ENCODE measurements around the gene SORCS1.

The SORCS1 gene

GRCh38 chr10:106874604-106874889 is 290.0 kb downstream of the SORCS1 start:
- Mint-ChIP-seq H3K27me3 (peaks cover 4% of the 10 kb centered on the region), H3K27ac (no peak overlapping the region), H3K9me3 (no peaks in the 10 kb centered on the region), H3K4me3 (no peak overlapping the region), H3K4me1 (ENCODE audit: low read depth) (no peaks in the 10 kb centered on the region), H3K36me3 (ENCODE audit: low read depth) (no peaks in the 10 kb centered on the region)
- intact Hi-C loops (cut with micrococcal nuclease): no loop called here

- Mint-ChIP-seq H3K4me1 (ENCODE audit: low read depth) (no peaks in the 10 kb centered on the region), H3K4me3 (no peak overlapping the region), H3K36me3 (ENCODE audit: low read depth) (no peaks in the 10 kb centered on the region), H3K27me3 (peaks cover 4% of the 10 kb centered on the region), H3K27ac (no peak overlapping the region), H3K9me3 (no peaks in the 10 kb centered on the region)
- intact Hi-C loops (cut with micrococcal nuclease): no loop called here
Measured at GRCh38 chr10:106873770-106874603, 290.5 kb downstream of the SORCS1 start.

- Mint-ChIP-seq H3K4me3 (no peak overlapping the region), H3K4me1 (ENCODE audit: low read depth) (peaks cover 5% of the 10 kb centered on the region), H3K27ac (no peak overlapping the region), H3K27me3 (peaks cover 6% of the 10 kb centered on the region), H3K9me3 (no peaks in the 10 kb centered on the region), H3K36me3 (ENCODE audit: low read depth) (no peaks in the 10 kb centered on the region)
- intact Hi-C loops (cut with micrococcal nuclease): no loop called here
Measured at GRCh38 chr10:106872176-106872575, 292.3 kb downstream of the SORCS1 start.

GRCh38 chr10:106866244-106866845 is 298.2 kb downstream of the SORCS1 start:
- H3K27me3 Mint-ChIP-seq: peaks cover 4% of the 10 kb centered on the region
- H3K9me3 Mint-ChIP-seq: no peaks in the 10 kb centered on the region
- H3K4me1 Mint-ChIP-seq (ENCODE audit: low read depth): peaks cover 13% of the 10 kb centered on the region
- no peak overlapping the region for H3K4me3 Mint-ChIP-seq
- intact Hi-C loops (cut with micrococcal nuclease): no loop called here
- H3K36me3 Mint-ChIP-seq (ENCODE audit: low read depth): no peaks in the 10 kb centered on the region
- H3K27ac Mint-ChIP-seq: no peak overlapping the region

- Mint-ChIP-seq H3K36me3 (ENCODE audit: low read depth) (no peaks in the 10 kb centered on the region), H3K9me3 (no peaks in the 10 kb centered on the region), H3K4me3 (no peak overlapping the region), H3K27ac (no peak overlapping the region), H3K4me1 (ENCODE audit: low read depth) (peaks cover 13% of the 10 kb centered on the region), H3K27me3 (peaks cover 2% of the 10 kb centered on the region)
- intact Hi-C loops (cut with micrococcal nuclease): loop anchor here (5.0 kb wide), 1 partner anchor 148 kb away; no protein-coding TSS in a partner anchor
Measured at GRCh38 chr10:106864031-106864430, 300.5 kb downstream of the SORCS1 start.

GRCh38 chr10:106863549-106863948 is 301.0 kb downstream of the SORCS1 start:
- Mint-ChIP-seq H3K27me3 (peaks cover 4% of the 10 kb centered on the region), H3K4me3 (no peak overlapping the region), H3K4me1 (ENCODE audit: low read depth) (peaks cover 13% of the 10 kb centered on the region), H3K36me3 (ENCODE audit: low read depth) (no peaks in the 10 kb centered on the region), H3K9me3 (no peaks in the 10 kb centered on the region), H3K27ac (no peak overlapping the region)
- intact Hi-C loops (cut with micrococcal nuclease): loop anchor here (5.0 kb wide), 1 partner anchor 149 kb away; no protein-coding TSS in a partner anchor

- Mint-ChIP-seq H3K36me3 (ENCODE audit: low read depth) (no peaks in the 10 kb centered on the region), H3K9me3 (peaks cover 8% of the 10 kb centered on the region), H3K27me3 (peaks cover 4% of the 10 kb centered on the region), H3K4me1 (ENCODE audit: low read depth) (peaks cover 6% of the 10 kb centered on the region), H3K27ac (no peak overlapping the region), H3K4me3 (no peak overlapping the region)
- intact Hi-C loops (cut with micrococcal nuclease): loop anchor here (5.0 kb wide), 1 partner anchor 152 kb away; no protein-coding TSS in a partner anchor
Measured at GRCh38 chr10:106859892-106860652, 304.4 kb downstream of the SORCS1 start.

GRCh38 chr10:106857728-106858127 is 306.8 kb downstream of the SORCS1 start:
- H3K27ac Mint-ChIP-seq: no peak overlapping the region
- intact Hi-C loops (cut with micrococcal nuclease): no loop called here
- H3K36me3 Mint-ChIP-seq (ENCODE audit: low read depth): no peaks in the 10 kb centered on the region
- H3K4me1 Mint-ChIP-seq (ENCODE audit: low read depth): peaks cover 6% of the 10 kb centered on the region
- peaks cover 5% of the 10 kb centered on the region for H3K27me3 Mint-ChIP-seq
- peaks cover 27% of the 10 kb centered on the region for H3K9me3 Mint-ChIP-seq
- no peak overlapping the region for H3K4me3 Mint-ChIP-seq

- Mint-ChIP-seq H3K4me1 (ENCODE audit: low read depth) (peaks cover 6% of the 10 kb centered on the region), H3K36me3 (ENCODE audit: low read depth) (no peaks in the 10 kb centered on the region), H3K27ac (peak overlapping the region; percentile 13), H3K27me3 (peaks cover 5% of the 10 kb centered on the region), H3K9me3 (peaks cover 27% of the 10 kb centered on the region), H3K4me3 (no peak overlapping the region)
- intact Hi-C loops (cut with micrococcal nuclease): no loop called here
Measured at GRCh38 chr10:106857213-106857612, 307.3 kb downstream of the SORCS1 start.

GRCh38 chr10:106836933-106837663 is 327.4 kb downstream of the SORCS1 start:
- Mint-ChIP-seq H3K27ac (peak overlapping the region; percentile 87), H3K27me3 (no peaks in the 10 kb centered on the region), H3K36me3 (ENCODE audit: low read depth) (no peaks in the 10 kb centered on the region), H3K4me1 (ENCODE audit: low read depth) (peaks cover 45% of the 10 kb centered on the region), H3K4me3 (peak overlapping the region; percentile 23), H3K9me3 (no peaks in the 10 kb centered on the region)
- intact Hi-C loops (cut with micrococcal nuclease): loop anchor here (1.0 to 10.0 kb wide), 4 partner anchors 35 to 848 kb away; no protein-coding TSS in a partner anchor

GRCh38 chr10:106832846-106833245 is 331.7 kb downstream of the SORCS1 start:
- Mint-ChIP-seq H3K36me3 (ENCODE audit: low read depth) (no peaks in the 10 kb centered on the region), H3K9me3 (no peaks in the 10 kb centered on the region), H3K4me3 (no peak overlapping the region), H3K27ac (no peak overlapping the region), H3K27me3 (no peaks in the 10 kb centered on the region), H3K4me1 (ENCODE audit: low read depth) (peaks cover 37% of the 10 kb centered on the region)
- intact Hi-C loops (cut with micrococcal nuclease): loop anchor here (10.0 kb wide), 1 partner anchor 852 kb away; no protein-coding TSS in a partner anchor

GRCh38 chr10:106830471-106830870 is 334.0 kb downstream of the SORCS1 start:
- H3K27ac Mint-ChIP-seq: peak overlapping the region; percentile 6
- peaks cover 2% of the 10 kb centered on the region for H3K27me3 Mint-ChIP-seq
- intact Hi-C loops (cut with micrococcal nuclease): loop anchor here (10.0 kb wide), 1 partner anchor 854 kb away; no protein-coding TSS in a partner anchor
- no peaks in the 10 kb centered on the region for H3K36me3 Mint-ChIP-seq (ENCODE audit: low read depth)
- H3K4me3 Mint-ChIP-seq: no peak overlapping the region
- peaks cover 29% of the 10 kb centered on the region for H3K4me1 Mint-ChIP-seq (ENCODE audit: low read depth)
- H3K9me3 Mint-ChIP-seq: no peaks in the 10 kb centered on the region

- Mint-ChIP-seq H3K4me3 (no peak overlapping the region), H3K36me3 (ENCODE audit: low read depth) (no peaks in the 10 kb centered on the region), H3K27ac (no peak overlapping the region), H3K4me1 (ENCODE audit: low read depth) (peaks cover 26% of the 10 kb centered on the region), H3K9me3 (no peaks in the 10 kb centered on the region), H3K27me3 (peaks cover 4% of the 10 kb centered on the region)
- intact Hi-C loops (cut with micrococcal nuclease): loop anchor here (10.0 kb wide), 1 partner anchor 855 kb away; no protein-coding TSS in a partner anchor
Measured at GRCh38 chr10:106830006-106830405, 334.5 kb downstream of the SORCS1 start.
